Measurements from ENCODE around the gene FAM43B. TPM values are rescaled to one million over a fixed set of nuclear protein-coding genes. Genes with fewer than 3 reads are reported as not detected.

FAM43B gene
- total RNA-seq, 3 donors from 2014 or later, result 0.16 to 0.33 (median 0.29) TPM

DNA sequence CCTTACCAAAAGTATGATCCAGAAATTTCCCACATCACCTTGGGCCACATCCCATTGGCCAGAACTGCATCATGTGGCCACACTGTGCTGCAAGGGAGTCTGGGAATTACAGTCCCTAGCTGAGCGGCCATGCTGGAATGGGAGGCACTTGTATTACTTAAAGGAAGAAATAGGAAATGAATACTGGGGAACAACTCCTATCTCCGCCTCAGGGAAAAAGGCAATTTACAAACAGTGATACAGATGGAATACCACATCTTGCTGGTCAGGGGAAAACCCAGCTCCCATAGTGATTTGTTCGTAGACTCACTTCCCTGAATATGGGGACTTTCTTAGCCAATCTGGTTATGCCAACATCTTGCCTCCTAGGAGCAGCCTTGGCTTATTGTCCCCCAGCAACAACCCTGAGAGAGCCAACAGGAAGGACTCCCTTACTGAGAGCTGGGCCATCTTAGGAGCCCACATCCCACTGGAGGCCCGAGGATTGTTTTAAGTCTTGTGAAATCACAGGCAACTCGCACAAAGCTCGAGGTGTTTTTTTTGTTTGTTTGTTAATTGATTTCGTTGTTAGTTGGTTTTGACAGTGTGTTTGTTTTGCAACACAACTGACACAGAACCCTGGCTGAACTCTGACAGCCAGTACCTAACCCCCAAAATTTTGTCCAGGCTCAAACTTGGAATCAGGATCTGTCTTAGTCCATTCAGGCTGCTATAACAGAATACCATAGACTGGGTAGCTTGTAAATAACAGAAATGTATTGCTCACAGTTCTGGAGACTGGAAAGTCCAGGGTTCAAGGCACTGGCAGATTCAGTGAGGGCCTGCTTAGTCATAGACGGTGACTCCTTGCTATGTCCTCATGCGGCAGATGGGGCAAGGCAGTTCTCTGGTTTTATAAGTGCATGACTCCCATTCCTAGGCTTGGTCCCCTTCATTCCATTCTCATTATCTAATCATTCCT is 51.4 kb downstream of the FAM43B start:
- H3K27me3 ChIP-seq, result no peaks in the 10 kb centered on the region
- no peaks in the 10 kb centered on the region for H3K9me3 ChIP-seq
- no peak overlapping the region for H3K4me3 ChIP-seq
- no peak for DNase-seq (ENCODE audit: low spot score in 2 of 2)
- no peaks in the 10 kb centered on the region for H3K36me3 ChIP-seq
- no peaks in the 10 kb centered on the region for H3K4me1 ChIP-seq
- intact Hi-C loops (cut with DNase I; ENCODE audit: low total_unique reads), result no loop called here
- H3K27ac ChIP-seq, result no peak overlapping the region
- TF ChIP-seq POLR2A (IDR thresholded peaks at IDR 0.05), result no peak
- TF ChIP-seq, protein P1, sequence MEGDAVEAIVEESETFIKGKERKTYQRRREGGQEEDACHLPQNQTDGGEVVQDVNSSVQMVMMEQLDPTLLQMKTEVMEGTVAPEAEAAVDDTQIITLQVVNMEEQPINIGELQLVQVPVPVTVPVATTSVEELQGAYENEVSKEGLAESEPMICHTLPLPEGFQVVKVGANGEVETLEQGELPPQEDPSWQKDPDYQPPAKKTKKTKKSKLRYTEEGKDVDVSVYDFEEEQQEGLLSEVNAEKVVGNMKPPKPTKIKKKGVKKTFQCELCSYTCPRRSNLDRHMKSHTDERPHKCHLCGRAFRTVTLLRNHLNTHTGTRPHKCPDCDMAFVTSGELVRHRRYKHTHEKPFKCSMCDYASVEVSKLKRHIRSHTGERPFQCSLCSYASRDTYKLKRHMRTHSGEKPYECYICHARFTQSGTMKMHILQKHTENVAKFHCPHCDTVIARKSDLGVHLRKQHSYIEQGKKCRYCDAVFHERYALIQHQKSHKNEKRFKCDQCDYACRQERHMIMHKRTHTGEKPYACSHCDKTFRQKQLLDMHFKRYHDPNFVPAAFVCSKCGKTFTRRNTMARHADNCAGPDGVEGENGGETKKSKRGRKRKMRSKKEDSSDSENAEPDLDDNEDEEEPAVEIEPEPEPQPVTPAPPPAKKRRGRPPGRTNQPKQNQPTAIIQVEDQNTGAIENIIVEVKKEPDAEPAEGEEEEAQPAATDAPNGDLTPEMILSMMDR (IDR thresholded peaks at IDR 0.05), result no peak
- TF ChIP-seq POLR2AphosphoS5 (IDR thresholded peaks at IDR 0.05), result no peak

Other genes starting within 250 kb of the FAM43B start
- 10 to 100 TPM in 2 of 3 donors, 1 to 10 TPM in 1; 5.6 to 26.9 (median 17.0) TPM for gene CAMK2N1, start 66.4 kb upstream of the FAM43B start, total RNA-seq
- gene MUL1, start 44.4 kb upstream of the FAM43B start, total RNA-seq, result 10 to 100 TPM; 25.4 to 35.1 (median 29.6) TPM
- gene CDA, start 36.5 kb downstream of the FAM43B start, total RNA-seq, result 1 to 10 TPM in 2 of 3 donors, under 1 TPM in 1; 0.98 to 1.3 (median 1.0) TPM
- gene PINK1, start 80.9 kb downstream of the FAM43B start, total RNA-seq, result 100 to 1,000 TPM in 1 of 3 donors, 10 to 100 TPM in 2; 92.1 to 146 (median 94.1) TPM
- gene DDOST, start 108.8 kb downstream of the FAM43B start, total RNA-seq, result 100 to 1,000 TPM; 127 to 145 (median 138) TPM
- gene KIF17, start 165.4 kb downstream of the FAM43B start, total RNA-seq, result 1 to 10 TPM; 1.8 to 3.5 (median 2.0) TPM
- under 1 TPM in 2 of 3 donors, not detected in 1; under 0.01 to 0.29 TPM for gene SH2D5, start 180.1 kb downstream of the FAM43B start, total RNA-seq
- 100 to 1,000 TPM; 224 to 317 (median 281) TPM for gene HP1BP3, start 234.7 kb downstream of the FAM43B start, total RNA-seq